SK-N-MC (cell line): Measurements from ENCODE around the gene MEN1.

ENCODE experiments used
- DNase-seq: peaks from one replicate; pipeline ENCODE4 v3.0.0-alpha.2; 2011; ENCODE audit warnings: low read depth, low spot score
- H3K27ac ChIP-seq: fragments of 200-600 bp; sonication (generic); 2 replicates; pipeline ENCODE4 v1.5.1; 2016; ENCODE audit warnings: mixed run types
- H3K36me3 ChIP-seq: fragments of 200-600 bp; sonication (generic); 2 replicates; pipeline ENCODE4 v1.6.1; 2017; ENCODE audit warnings: antibody characterized with exemption, low read length, mixed read lengths; ENCODE audit not compliant: insufficient read depth
- H3K4me3 ChIP-seq: fragments of 200-600 bp; sonication (generic); 2 replicates; pipeline ENCODE4 v1.5.1; 2016
- H3K9ac ChIP-seq: fragments of 200-600 bp; sonication (generic); 2 replicates; pipeline ENCODE4 v1.8.0; 2017; ENCODE audit warnings: mixed run types, mixed read lengths; ENCODE audit not compliant: insufficient read length
- H3K9me3 ChIP-seq: fragments of 200-600 bp; sonication (generic); 2 replicates; pipeline ENCODE4 v1.6.1; 2017; ENCODE audit warnings: low read depth, mild to moderate bottlenecking, antibody characterized with exemption, low read length, moderate library complexity, mixed read lengths
- EZH2 ChIP-seq: fragments of 200-600 bp; sonication (generic); IDR thresholded peaks from one replicate; pipeline ENCODE4 v1.6.1; 2017; ENCODE audit warnings: antibody characterized with exemption
- FOXP2 ChIP-seq: optimal IDR thresholded peaks from 2 replicates; pipeline ENCODE3; 2011; ENCODE audit warnings: mild to moderate bottlenecking, moderate library complexity; ENCODE audit not compliant: insufficient read depth; ENCODE audit errors: extremely low read length, control extremely low read depth
- POLR2AphosphoS5 ChIP-seq: IDR thresholded peaks from 2 replicates; pipeline ENCODE4 v1.6.1; 2012; ENCODE audit warnings: mild to moderate bottlenecking, low read depth, low read length, borderline replicate concordance

MEN1 gene

DNA sequence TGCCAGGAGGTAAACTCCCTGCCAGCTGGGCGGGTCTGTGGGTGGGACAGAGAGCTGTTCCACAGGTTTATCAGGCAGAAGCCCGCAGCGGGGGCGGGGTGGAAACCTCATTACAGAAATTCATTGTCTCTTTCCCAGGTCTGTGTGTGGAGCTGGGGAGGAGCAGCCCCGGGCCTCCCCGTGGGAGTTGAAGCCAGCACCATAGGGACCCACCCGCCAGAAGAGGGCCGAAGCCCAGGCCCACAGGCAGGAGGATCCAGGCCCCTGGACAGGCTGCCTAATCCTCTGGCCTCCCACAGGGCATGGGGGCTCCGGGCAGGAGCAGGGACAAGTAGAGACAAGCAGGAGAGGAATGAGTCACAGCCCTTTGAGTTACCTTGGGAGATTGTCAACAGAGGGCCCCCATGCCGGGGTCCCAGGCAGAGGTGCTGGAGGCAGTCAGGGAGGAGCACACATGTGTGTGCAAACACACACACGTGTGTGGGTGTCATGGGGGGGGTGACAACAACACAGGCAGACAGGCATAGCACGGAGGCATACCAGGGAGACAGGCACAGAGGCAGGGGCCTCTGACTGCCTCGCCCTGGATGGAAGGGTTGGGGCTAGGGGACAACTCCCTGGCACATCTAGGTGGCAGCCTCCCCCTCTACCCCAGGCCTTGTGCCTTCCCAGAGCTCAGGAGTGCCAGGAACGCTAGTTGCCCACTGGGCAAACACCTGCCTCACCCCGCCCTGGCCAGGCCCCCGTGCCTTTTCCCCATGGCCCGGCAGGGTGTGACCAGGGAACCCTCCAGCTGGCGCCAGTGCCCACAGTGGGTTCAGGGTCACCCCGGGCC lies 32.7 kb upstream of the MEN1 start:
- H3K27ac ChIP-seq = no peak overlapping the region
- DNase-seq = no peak
- H3K36me3 ChIP-seq = no peaks in the 10 kb centered on the region
- no peak overlapping the region for H3K4me3 ChIP-seq
- H3K9me3 ChIP-seq = no peaks in the 10 kb centered on the region
- TF ChIP-seq EZH2 = no peak
- no peak overlapping the region for H3K9ac ChIP-seq

DNA sequence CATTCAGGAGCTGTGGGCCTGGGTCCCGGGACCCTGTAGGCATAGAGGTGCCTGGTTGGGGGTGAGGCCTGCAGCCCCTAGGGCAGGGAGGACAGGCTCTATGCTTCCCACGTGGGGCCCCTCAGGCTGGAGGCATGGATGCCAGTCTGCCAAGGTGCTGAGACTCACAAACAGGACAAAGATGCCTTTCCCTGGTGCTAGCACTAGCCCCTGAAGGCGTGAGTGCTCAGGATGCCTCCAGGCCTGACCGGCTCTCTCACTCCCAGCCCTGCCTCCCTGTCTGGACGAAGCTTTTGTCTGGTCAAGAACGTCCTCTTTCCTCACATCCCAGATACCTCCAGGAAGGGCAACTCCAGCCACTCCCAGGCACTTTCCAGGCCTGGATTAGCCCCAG lies 32.0 kb upstream of the MEN1 start:
- Histone ChIP-seq H3K27ac (no peak overlapping the region), H3K9me3 (no peaks in the 10 kb centered on the region), H3K36me3 (no peaks in the 10 kb centered on the region), H3K9ac (no peak overlapping the region), H3K4me3 (no peak overlapping the region)
- TF ChIP-seq POLR2AphosphoS5 = no peak
- TF ChIP-seq FOXP2 = no peak
- TF ChIP-seq EZH2 = no peak
- no peak for DNase-seq

- TF ChIP-seq FOXP2 = no peak
- no peak overlapping the region for H3K9ac ChIP-seq
- no peaks in the 10 kb centered on the region for H3K9me3 ChIP-seq
- H3K27ac ChIP-seq = no peak overlapping the region
- no peak for DNase-seq
- H3K4me3 ChIP-seq = no peak overlapping the region
- no peaks in the 10 kb centered on the region for H3K36me3 ChIP-seq
These were observed 31.4 kb upstream of the MEN1 start for GRCh38 chr11:64841592-64842365.

GRCh38 chr11:64839887-64840782 lies 29.8 kb upstream of the MEN1 start:
- TF ChIP-seq EZH2 (no peak), FOXP2 (no peak)
- Histone ChIP-seq H3K36me3 (no peaks in the 10 kb centered on the region), H3K4me3 (no peak overlapping the region), H3K9me3 (no peaks in the 10 kb centered on the region), H3K27ac (no peak overlapping the region), H3K9ac (no peak overlapping the region)
- DNase-seq = no peak

DNA sequence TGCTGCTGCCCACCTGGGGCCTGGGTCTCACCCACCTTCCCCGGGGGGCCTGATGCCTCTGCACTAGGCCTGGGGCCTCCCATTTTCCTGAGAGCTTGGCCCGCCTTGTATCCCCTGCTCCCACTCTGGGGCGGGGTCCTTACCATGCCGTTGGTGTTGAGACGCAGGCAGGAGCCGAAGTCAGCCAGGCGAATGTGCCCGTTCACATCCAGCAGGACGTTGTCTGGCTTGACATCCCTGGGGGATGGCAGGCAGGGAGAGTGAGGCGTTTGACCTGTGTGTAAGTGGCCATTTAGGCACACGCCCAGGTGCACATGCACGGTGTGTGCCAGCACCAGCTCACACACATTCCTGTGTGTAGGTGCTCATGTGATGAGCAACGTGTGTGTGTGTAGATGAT lies 29.0 kb upstream of the MEN1 start:
- Histone ChIP-seq H3K9ac (no peak overlapping the region), H3K9me3 (no peaks in the 10 kb centered on the region), H3K27ac (no peak overlapping the region), H3K36me3 (no peaks in the 10 kb centered on the region), H3K4me3 (no peak overlapping the region)
- DNase-seq = no peak
- no peak for TF ChIP-seq POLR2AphosphoS5
- TF ChIP-seq EZH2 = no peak
- no peak for TF ChIP-seq FOXP2

- H3K36me3 ChIP-seq = no peaks in the 10 kb centered on the region
- H3K9ac ChIP-seq = no peak overlapping the region
- TF ChIP-seq POLR2AphosphoS5 (no peak), EZH2 (no peak), FOXP2 (no peak)
- H3K27ac ChIP-seq = no peak overlapping the region
- DNase-seq = no peak
- no peaks in the 10 kb centered on the region for H3K9me3 ChIP-seq
- no peak overlapping the region for H3K4me3 ChIP-seq
These were observed 28.4 kb upstream of the MEN1 start for GRCh38 chr11:64838600-64839334.

- no peak overlapping the region for H3K4me3 ChIP-seq
- no peaks in the 10 kb centered on the region for H3K9me3 ChIP-seq
- no peaks in the 10 kb centered on the region for H3K36me3 ChIP-seq
- DNase-seq = no peak
- H3K9ac ChIP-seq = no peak overlapping the region
- TF ChIP-seq EZH2 (no peak), POLR2AphosphoS5 (no peak), FOXP2 (no peak)
- no peak overlapping the region for H3K27ac ChIP-seq
These were observed 27.6 kb upstream of the MEN1 start for GRCh38 chr11:64837887-64838351.
